ENCODE results near the gene C1QTNF1. TPM values are rescaled to one million over a fixed set of nuclear protein-coding genes. Genes with fewer than 3 reads are reported as not detected.

C1QTNF1 gene
- total RNA-seq, 2 experiments from 2014 or later = not detected

GRCh38 chr17:78986048-78986648, 37.8 kb upstream of the C1QTNF1 start:
- Histone ChIP-seq H3K4me2 (ENCODE audit: low read length) (peak overlapping the region; percentile 30; the same call in 1 of the 2 replicates), H3K36me3 (ENCODE audit: insufficient read depth, low read length) (peaks cover 17% of the 10 kb centered on the region), H3K9me2 (ENCODE audit: insufficient read depth, low read length) (no peaks in the 10 kb centered on the region), H3K9me3 (ENCODE audit: low read length) (no peaks in the 10 kb centered on the region), H3K27ac (ENCODE audit: low read depth, low read length, poor library complexity, severe bottlenecking) (no peak overlapping the region), H3K4me3 (ENCODE audit: low read depth, low read length, poor library complexity, severe bottlenecking) (no peak overlapping the region), H3K79me2 (ENCODE audit: insufficient read depth, low read depth, low read length) (no peaks in the 10 kb centered on the region), H2AFZ (ENCODE audit: low read length) (peak overlapping the region; percentile 5; the same call in 1 of the 2 replicates), H3K4me1 (ENCODE audit: insufficient read depth, low read length, poor library complexity, severe bottlenecking) (peaks cover 16% of the 10 kb centered on the region), H4K20me1 (ENCODE audit: insufficient read depth, low read length) (no peaks in the 10 kb centered on the region)
- no peak for TF ChIP-seq EZH2phosphoT487 (IDR thresholded peaks at IDR 0.05; ENCODE audit: borderline replicate concordance, low read depth, low read length)
- peak; percentile 64 for TF ChIP-seq CTCF (conservative IDR thresholded peaks at IDR 0.05; ENCODE audit: low read length)
- intact Hi-C loops (cut with micrococcal nuclease; ENCODE audit: unreplicated experiment) = no loop called here
- POLR2A ChIA-PET = interaction anchor here (0.6 kb wide), 2 partner anchors 16 to 1247 kb away, joined by 3 to 4 read pairs; no protein-coding TSS in a partner anchor
- CTCF ChIA-PET (ENCODE audit: unreplicated experiment) = no interaction called here
- DNase-seq (ENCODE audit: low spot score) = peak; percentile 47
- BruUV-seq (replicated peaks) = no TSS peak

GRCh38 chr17:78986649-78987328, 37.2 kb upstream of the C1QTNF1 start:
- H3K4me3 ChIP-seq (ENCODE audit: low read depth, low read length, poor library complexity, severe bottlenecking) = no peak overlapping the region
- BruUV-seq (replicated peaks) = TSS peak; percentile 59

More at GRCh38 chr17:78986649-78987328, 37.2 kb upstream of the C1QTNF1 start:
- Histone ChIP-seq H3K27ac (ENCODE audit: low read depth, low read length, poor library complexity, severe bottlenecking) (no peak overlapping the region), H4K20me1 (ENCODE audit: insufficient read depth, low read length) (no peaks in the 10 kb centered on the region), H3K9me2 (ENCODE audit: insufficient read depth, low read length) (no peaks in the 10 kb centered on the region), H3K4me1 (ENCODE audit: insufficient read depth, low read length, poor library complexity, severe bottlenecking) (peaks cover 16% of the 10 kb centered on the region), H3K79me2 (ENCODE audit: insufficient read depth, low read depth, low read length) (no peaks in the 10 kb centered on the region), H3K9me3 (ENCODE audit: low read length) (no peaks in the 10 kb centered on the region), H3K36me3 (ENCODE audit: insufficient read depth, low read length) (peaks cover 24% of the 10 kb centered on the region), H2AFZ (ENCODE audit: low read length) (peak overlapping the region; percentile 5; the same call in 1 of the 2 replicates), H3K4me2 (ENCODE audit: low read length) (peak overlapping the region; percentile 30; the same call in 1 of the 2 replicates)
- intact Hi-C loops (cut with micrococcal nuclease; ENCODE audit: unreplicated experiment) = no loop called here
- ChIA-PET POLR2A (interaction anchor here (0.6 kb wide), 1 partner anchor 1246 kb away, joined by 4 read pairs; no protein-coding TSS in a partner anchor), CTCF (ENCODE audit: unreplicated experiment) (no interaction called here)
- DNase-seq (ENCODE audit: low spot score) = no peak
- TF ChIP-seq EZH2phosphoT487 (IDR thresholded peaks at IDR 0.05; ENCODE audit: borderline replicate concordance, low read depth, low read length) = no peak
- no peak for TF ChIP-seq CTCF (conservative IDR thresholded peaks at IDR 0.05; ENCODE audit: low read length)
